GM21786 (cell line): ENCODE data around the gene PRRC1.

Source experiments
- ATAC-seq: cut with Tn5 transposase; IDR thresholded peaks from one replicate; pipeline ENCODE4 v1.9.1; 2021; ENCODE audit not compliant: unreplicated experiment

PRRC1 gene

GRCh38 chr5:127602481-127602880 lies 85.0 kb downstream of the PRRC1 start:
- ATAC-seq, result peak; percentile 24

DNA sequence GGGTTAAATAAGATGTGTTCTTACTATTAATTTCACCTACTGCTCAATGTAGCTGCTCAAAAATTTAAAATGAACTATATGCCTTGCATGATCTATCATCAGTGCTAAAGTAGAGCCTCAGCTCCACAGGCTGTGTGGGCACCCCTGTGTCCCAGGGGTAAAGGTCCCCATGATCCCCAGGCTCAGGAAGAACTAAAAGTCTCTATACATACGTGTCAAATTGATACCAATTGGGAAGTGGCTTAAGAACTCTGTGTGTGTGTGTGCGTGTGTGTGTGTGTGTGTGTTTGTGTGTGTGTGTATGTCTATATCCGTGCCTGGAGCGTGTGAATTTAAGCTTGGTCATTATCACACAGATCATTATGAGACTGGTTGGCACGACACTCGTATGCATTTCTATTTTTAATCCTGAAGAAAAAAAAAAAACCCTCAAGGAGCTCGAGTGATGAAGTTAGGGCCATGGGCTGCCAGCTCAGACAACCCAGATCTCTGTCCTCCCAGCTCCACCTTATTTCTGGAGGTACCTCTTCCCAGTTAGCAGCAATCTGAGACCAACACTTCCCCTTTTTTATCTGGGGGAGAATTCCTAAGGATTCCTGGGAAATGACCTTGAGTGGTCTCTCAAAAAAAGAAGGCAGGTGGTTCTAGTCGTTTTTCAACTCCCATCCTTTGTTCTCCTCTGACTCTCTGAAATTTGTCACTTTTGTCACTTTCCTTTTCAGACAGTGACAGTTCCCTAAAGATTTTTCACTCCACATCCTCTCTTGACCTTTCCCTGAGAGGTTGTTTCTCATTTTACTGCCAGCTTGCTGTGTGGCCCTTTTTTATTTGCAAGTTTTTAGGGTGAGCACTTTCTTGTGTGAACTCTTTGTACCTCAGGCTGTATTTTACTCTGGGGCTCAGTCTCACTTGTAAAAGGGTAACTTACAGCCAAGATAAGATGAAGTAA lies 85.7 kb downstream of the PRRC1 start:
- peak; percentile 37 for ATAC-seq
